ENCODE data around the gene GJC2. TPM values are rescaled to one million over a fixed set of nuclear protein-coding genes. Genes with fewer than 3 reads are reported as not detected.

The GJC2 gene
- total RNA-seq, 3 donors from 2014 or later: 1.3 TPM

DNA sequence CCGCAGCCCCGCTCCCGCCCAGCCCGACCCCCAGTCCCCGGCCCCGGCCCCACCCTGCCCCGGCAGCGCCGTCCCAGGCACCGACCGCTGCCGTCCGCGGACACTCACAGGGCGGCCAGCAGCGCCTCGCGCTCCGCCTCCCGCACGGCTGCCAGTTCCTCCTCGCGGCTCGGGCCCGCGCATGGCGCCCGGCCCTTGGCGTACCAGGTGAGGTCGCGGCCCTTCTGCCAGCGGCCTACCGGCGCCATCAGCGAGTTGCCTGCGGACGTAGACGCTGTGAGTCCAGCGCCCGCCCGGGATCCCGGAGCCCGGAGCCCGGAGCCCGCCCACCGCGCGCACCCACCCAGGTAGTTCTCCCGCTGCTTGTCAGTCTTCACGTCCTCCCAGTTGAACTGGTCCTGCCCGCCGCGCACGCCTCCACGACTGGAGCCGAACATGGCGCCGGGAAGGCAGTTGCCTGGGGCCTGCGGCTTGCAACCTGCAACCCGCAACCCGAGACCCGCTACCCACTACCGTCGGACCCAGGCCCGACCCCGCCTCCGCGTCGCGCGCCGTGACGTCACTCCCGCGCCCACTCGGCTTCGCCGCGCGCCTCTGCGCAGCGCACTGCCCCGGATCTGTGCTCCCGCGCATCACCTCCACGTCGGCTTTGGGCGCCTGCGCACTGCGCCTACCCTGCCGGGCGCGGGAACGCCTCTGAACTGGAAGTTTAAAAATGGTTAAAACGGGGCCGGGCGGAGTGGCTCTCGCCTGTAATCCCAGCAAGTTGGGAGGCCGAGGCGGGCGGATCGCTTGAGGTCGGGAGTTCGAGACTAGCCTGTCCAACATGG is 46.7 kb upstream of the GJC2 start, which contains the start of gene C1orf35:
Gene C1orf35 (minus strand): TSS at position 535 of the 830 bp plus-strand sequence. CDS start 98 bp downstream, at position 437.
- peaks cover under 1% of the 10 kb centered on the region for H3K36me3 ChIP-seq

GRCh38 chr1:228104526-228105269 is 45.0 kb upstream of the GJC2 start:
- no peaks in the 10 kb centered on the region for H3K27me3 ChIP-seq
- H3K4me1 ChIP-seq: peaks cover 15 to 17% of the 10 kb centered on the region in 2 donors
- H3K9me3 ChIP-seq: no peaks in the 10 kb centered on the region
- TF ChIP-seq POLR2AphosphoS5 (IDR thresholded peaks at IDR 0.05) (no peak), POLR2A (IDR thresholded peaks at IDR 0.05) (no peak)
- TF ChIP-seq, protein P1, sequence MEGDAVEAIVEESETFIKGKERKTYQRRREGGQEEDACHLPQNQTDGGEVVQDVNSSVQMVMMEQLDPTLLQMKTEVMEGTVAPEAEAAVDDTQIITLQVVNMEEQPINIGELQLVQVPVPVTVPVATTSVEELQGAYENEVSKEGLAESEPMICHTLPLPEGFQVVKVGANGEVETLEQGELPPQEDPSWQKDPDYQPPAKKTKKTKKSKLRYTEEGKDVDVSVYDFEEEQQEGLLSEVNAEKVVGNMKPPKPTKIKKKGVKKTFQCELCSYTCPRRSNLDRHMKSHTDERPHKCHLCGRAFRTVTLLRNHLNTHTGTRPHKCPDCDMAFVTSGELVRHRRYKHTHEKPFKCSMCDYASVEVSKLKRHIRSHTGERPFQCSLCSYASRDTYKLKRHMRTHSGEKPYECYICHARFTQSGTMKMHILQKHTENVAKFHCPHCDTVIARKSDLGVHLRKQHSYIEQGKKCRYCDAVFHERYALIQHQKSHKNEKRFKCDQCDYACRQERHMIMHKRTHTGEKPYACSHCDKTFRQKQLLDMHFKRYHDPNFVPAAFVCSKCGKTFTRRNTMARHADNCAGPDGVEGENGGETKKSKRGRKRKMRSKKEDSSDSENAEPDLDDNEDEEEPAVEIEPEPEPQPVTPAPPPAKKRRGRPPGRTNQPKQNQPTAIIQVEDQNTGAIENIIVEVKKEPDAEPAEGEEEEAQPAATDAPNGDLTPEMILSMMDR (IDR thresholded peaks at IDR 0.05): no peak
- H3K36me3 ChIP-seq: no peaks in the 10 kb centered on the region
- intact Hi-C loops (cut with DNase I; ENCODE audit: low total_unique reads): no loop called here
- no peak overlapping the region for H3K4me3 ChIP-seq
- peak overlapping the region in 1 of 2 donors; percentile 94 for H3K27ac ChIP-seq
- no peak for DNase-seq (ENCODE audit: low spot score in 2 of 2)

More for the DNA sequence above, 46.7 kb upstream of the GJC2 start, which contains the start of gene C1orf35:
- intact Hi-C loops (cut with DNase I; ENCODE audit: low total_unique reads): no loop called here
- TF ChIP-seq POLR2A (IDR thresholded peaks at IDR 0.05): peak; percentile 61
- peak; percentile 78 to 96 (median 92) for TF ChIP-seq POLR2AphosphoS5 (IDR thresholded peaks at IDR 0.05)
- TF ChIP-seq, protein P1 (IDR thresholded peaks at IDR 0.05): no peak
- H3K9me3 ChIP-seq: no peaks in the 10 kb centered on the region
- H3K4me1 ChIP-seq: peaks cover 9 to 11% of the 10 kb centered on the region in 2 donors
- H3K27ac ChIP-seq: peak within 1 kb of the TSS; percentile 84 to 94
- H3K4me3 ChIP-seq: peak within 1 kb of the TSS; percentile 66 to 94 (median 69)
- H3K27me3 ChIP-seq: no peaks in the 10 kb centered on the region
- DNase-seq (ENCODE audit: low spot score in 2 of 2): peak; percentile 90 to 94

- no peak overlapping the region for H3K4me3 ChIP-seq
- TF ChIP-seq POLR2AphosphoS5 (IDR thresholded peaks at IDR 0.05): no peak
- no peak for TF ChIP-seq POLR2A (IDR thresholded peaks at IDR 0.05)
- TF ChIP-seq, protein P1 (IDR thresholded peaks at IDR 0.05): no peak
- H3K27me3 ChIP-seq: no peaks in the 10 kb centered on the region
- no peak for DNase-seq (ENCODE audit: low spot score in 2 of 2)
- no peaks in the 10 kb centered on the region for H3K36me3 ChIP-seq
- H3K4me1 ChIP-seq: peaks cover 15 to 17% of the 10 kb centered on the region in 2 donors
- no peak overlapping the region for H3K27ac ChIP-seq
- intact Hi-C loops (cut with DNase I; ENCODE audit: low total_unique reads): no loop called here
- H3K9me3 ChIP-seq: no peaks in the 10 kb centered on the region
Observed at GRCh38 chr1:228105270-228105995, 44.3 kb upstream of the GJC2 start.

DNA sequence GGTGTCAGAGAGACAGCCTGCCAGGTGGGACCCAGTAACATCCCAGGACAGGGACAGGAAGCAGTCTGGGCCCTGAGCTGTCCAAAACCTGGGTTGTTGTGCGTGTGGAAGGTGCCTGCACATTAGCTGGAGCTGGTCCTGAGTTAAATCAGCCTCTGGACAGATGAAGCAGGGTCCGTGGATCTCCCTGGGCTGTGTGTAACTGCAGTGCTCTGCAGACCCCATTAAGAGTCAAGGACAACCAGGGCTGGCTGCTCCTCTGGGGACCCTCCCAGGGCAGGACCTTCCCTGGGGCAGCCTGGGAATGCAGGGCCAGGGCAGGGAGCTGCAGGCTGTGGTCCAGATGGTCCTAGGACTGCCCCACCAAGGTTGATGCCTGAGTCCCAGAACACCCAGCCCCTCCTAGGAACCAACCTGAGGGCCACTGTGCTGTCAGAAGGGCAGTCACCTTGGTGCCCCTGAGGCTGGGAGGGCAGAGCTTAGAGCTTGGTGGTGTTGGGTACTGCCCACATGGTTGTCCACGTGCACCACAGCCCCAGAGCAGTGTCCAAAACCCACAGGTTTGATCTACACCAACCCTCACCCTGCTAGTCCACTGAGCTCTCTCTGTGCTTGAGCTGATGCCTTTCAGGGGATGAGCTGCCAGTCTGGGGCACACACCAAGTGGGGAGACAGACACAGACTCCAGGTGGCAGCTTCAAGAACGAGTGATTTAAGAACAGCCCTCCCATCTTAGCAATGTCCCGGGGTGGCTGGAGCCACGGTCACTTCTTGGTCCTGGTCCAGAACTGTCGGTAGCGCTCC is 43.5 kb upstream of the GJC2 start:
- intact Hi-C loops (cut with DNase I; ENCODE audit: low total_unique reads): no loop called here
- Histone ChIP-seq H3K27ac (no peak overlapping the region), H3K4me3 (no peak overlapping the region), H3K36me3 (no peaks in the 10 kb centered on the region), H3K4me1 (peaks cover 15 to 17% of the 10 kb centered on the region in 2 donors), H3K9me3 (no peaks in the 10 kb centered on the region), H3K27me3 (no peaks in the 10 kb centered on the region)
- DNase-seq (ENCODE audit: low spot score in 2 of 2): no peak
- TF ChIP-seq, protein P1 (IDR thresholded peaks at IDR 0.05): no peak

Measured in breast epithelium (tissue), 4 donors.